Pons (tissue), 1 donor: Measurements from ENCODE around the gene CELF2.
A peak's percentile ranks its signal among the peaks of the same experiment; 100 is the strongest.

Source experiments
- DNase-seq: peaks from one replicate; pipeline ENCODE4 v3.0.0-alpha.2; 2016; ENCODE audit warnings: low spot score

Gene CELF2

GRCh38 chr10:11250304-11250703, 232.6 kb downstream of the CELF2 start:
- no peak for DNase-seq

DNA sequence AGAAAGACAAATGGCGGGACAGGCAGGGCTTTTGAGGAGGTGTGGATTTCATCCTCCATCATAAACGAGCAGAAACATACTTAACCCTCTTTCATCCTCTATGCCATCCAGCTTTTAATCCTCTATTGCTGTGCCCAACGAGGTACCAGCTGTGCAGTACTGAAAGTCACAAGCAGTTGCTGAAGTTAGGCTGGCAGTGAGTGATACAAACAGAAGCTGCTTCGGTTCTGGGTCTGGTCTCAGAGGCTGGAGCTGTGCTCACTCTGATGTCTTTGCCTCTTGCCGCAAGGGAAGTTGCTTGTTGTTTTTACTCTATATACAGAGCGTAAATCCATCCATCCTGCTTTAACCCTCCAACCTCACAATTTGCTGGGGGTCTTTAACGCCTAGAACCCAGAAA, 235.2 kb downstream of the CELF2 start:
- DNase-seq: no peak

DNA sequence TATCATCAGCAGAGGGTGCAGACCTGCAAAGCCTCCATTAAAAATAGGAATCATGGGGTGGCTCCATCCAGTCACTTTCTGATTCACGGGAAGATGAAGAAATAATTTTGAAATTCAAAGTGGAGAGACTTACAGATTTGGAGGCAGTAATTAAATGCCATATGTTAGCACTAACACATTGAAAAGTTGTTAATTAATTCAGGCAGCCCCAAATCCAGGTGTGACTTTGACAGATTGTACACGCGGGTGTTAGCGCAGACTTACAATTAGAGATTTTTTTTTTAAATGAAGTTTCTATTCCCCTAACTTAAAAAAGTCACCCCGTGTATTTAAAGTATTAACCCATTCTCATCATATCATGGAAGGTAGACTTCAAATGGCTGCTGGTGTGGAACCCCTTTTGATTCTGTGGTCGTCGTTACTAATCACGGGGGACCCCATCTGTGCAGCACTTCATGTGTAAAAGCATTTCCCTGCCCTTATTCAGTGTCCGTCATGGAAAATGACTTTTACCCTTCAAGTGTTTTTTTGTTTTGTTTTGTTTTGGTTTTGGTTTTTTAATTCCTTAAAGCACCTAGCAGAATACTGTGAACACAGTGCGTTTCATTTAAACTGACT, 235.8 kb downstream of the CELF2 start:
- DNase-seq: no peak

GRCh38 chr10:11255156-11255555, 237.5 kb downstream of the CELF2 start:
- DNase-seq: no peak

- DNase-seq: no peak
These were observed 238.2 kb downstream of the CELF2 start for GRCh38 chr10:11255796-11256444.

GRCh38 chr10:11256896-11257295, 239.2 kb downstream of the CELF2 start:
- DNase-seq: no peak

DNA sequence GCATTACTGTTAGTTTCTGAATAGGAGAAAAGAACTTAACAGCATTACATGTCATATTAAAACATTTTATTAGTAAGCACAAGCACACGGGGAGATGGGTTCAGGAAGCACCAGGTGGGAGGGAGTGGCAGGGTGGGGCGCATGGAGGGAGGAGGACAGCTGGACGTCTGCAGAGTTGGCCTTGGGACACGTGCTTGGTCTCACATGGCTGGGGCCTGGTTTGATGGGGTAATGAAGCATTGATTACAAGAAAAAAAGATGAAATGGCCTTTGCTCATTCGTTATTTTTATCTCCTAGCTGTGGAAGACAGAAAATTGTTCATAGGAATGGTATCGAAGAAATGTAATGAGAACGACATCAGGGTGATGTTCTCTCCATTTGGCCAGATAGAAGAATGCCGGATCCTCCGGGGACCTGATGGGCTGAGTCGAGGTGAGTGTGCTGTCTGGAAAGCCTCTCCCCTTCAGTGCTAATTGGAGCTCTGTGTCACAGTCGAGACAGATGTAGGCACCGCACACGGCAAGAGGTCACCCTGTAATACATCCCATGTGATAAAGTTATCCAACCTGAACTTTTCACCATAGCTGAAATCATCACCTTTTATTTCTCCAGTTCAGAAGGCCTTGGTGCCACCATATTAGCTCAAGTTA, 239.9 kb downstream of the CELF2 start:
- no peak for DNase-seq

DNA sequence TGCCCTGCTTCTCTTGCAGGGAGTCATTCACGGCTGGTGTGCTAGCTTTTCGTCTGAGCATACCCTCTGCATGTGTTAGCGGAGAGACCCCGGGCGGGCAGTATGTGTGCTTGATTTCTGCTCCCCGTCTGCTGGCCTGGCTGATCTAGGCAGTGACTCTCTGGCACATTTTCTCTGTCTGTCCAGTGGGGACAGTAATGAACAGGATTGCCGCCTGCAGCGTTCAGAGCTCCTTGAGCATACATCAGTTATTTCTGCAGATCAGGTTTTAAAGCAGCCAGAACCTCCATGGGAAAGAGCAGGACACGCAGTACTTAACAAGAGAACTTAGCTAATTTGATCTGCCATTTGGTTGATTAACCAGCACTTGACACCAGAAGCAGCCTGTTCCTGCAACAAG, 242.5 kb downstream of the CELF2 start:
- no peak for DNase-seq

DNA sequence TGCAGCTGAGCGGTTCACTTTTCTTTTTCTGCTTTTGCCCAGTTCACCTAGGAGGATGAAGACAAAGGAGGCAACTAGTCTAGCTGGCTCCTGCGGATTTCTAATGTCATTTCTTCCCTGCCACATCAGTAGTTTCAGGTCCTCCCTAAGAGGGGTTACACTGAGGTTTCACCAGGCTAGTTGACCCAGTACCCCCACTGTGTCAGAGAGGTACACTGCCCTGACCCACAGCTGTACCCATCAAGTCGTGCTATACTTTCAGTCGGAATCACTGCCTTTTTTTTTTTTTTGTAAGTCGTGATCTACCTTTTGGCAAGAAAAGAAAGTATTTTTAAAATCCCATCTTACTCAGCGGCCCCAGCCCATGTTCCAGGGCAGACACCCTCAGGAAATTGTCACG, 243.5 kb downstream of the CELF2 start:
- no peak for DNase-seq

DNA sequence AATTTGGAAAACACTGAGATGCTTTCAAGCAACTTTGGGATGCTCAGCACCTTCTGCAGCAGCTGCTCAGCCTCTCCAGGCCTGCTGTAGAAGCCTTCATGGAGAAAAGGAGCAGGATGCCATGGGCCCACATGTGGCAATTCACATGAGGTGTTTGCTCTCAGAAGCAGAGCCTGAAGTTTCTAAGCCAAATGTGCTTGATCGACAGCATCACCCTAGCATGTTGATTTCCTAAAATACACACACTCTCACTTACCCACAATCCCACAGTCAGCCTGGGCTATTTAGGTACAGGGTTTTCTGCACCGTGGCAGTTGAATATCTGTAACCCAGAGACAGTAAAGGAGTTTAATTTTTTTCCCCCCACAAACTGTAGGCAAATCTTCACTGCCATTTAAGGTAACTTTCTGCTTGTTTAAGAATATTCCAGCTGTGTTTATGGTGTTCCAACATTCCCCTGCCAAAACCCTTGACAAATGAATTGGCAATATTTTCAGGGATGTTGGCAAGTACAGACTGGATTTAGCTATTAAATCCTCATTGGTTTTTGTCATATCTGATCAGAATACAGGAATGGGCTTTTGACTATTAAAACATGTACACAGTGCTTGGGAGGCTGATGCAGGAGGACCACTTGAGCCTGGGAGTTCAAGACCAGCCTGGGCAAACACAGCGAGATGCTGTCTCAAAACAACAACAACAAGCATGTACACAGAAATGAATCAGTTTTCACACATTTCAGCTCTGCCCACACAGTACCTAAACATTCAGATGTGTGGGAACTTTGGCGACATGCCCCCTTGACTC, 244.2 kb downstream of the CELF2 start:
- DNase-seq: no peak

- no peak for DNase-seq
These were observed 245.0 kb downstream of the CELF2 start for GRCh38 chr10:11262494-11263345.

GRCh38 chr10:11263767-11264166, 246.1 kb downstream of the CELF2 start:
- DNase-seq: no peak

DNA sequence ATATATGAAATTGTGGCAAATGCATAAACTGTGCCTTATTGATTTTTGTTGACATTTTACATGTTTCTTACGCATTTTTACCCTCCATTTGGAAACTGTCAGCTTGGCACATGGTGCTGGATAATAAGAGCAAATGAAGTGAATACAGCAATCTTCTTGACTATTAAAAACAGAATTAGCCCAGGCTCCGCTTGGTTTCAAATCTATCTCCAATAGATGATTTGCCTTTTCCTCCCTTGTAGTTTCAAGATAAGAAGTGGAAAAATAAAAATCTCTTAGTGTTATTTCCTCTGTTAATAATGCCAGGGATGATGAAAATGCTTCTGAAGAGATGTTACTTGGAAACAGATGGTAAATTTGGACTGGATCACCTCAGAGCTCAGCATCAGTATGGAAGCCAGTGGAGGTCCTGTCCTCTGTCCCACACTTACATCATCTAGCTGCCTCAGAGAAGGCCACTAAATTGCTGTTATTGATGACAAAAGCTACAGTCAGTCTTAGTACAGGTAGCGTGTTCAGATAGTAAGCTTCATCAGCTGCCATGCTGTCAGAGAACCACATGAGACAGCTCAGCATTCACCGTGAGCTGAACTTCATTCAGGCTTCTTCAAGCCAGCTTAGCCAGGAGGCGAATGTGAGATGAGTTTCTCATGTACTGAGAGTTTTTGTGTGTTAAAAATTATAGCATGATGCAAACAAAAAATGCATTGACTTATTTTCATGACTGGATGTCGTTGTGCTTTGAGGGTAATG, 246.8 kb downstream of the CELF2 start:
- DNase-seq: no peak

DNA sequence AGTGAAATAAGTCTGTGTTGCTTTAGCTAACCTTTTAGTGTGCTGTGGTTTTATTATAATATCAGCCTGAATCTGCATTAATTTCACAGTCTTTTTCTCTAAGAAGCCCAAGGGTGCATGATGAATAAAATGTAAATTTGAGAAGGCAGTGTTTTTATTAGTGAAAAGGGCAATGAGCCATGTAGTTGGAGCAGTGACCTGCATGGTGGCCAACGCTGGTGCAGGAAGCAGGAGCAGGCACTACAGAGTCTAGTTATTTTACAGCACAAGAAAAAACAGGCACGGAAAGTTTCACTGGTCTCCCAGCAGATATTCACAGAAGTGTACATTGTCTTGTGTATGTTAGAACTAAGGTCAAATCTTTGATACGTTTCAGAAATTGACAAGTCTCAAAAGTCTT, 247.8 kb downstream of the CELF2 start:
- DNase-seq: no peak

DNA sequence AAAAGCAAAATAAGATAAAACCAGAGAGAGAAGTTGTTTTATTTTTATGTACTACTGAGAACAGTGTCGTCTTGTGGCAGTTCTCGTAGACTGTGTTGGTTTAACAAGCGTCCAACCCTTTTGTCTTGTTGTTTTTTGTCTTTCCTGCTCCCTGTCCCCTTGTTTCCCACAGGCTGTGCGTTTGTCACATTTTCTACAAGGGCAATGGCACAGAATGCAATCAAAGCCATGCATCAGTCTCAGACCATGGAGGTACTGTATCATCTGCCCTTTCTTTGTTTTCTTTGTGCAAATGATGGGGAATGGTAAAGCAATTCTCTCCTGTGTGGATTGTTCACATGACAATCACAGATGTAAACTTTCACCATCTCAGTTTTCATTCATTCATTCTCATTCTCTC, 248.8 kb downstream of the CELF2 start:
- no peak for DNase-seq

DNA sequence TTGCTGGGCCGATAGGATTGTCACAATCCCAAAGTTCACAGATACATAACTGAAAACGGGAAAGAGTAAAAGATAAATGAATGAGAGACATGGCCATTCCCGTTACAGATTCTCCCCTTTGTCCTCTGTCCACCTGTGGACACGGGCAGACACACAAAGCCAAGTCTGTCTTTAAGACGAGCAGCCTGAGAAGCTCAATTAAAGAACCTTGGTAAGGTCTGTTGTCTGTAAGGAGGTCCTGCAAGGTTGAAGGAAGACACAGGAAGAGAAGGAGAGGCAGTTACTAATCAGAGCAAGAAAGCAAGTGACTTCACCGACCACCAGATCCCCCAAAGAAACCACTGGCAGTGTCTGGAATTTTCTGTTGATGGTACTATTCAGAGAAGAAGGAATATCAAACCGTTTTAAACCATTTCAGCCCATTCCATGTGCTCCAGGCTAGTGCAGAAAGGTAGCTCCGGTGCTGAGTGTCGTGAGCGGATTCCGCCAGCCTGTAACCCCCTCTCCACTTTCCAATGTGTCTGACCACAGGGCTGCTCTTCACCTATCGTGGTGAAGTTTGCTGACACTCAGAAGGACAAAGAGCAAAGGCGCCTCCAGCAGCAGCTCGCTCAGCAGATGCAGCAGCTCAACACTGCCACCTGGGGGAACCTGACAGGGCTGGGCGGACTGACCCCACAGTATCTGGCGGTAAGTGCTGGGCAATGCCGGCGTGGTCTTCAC, 252.6 kb downstream of the CELF2 start:
- DNase-seq: peak; percentile 50

DNA sequence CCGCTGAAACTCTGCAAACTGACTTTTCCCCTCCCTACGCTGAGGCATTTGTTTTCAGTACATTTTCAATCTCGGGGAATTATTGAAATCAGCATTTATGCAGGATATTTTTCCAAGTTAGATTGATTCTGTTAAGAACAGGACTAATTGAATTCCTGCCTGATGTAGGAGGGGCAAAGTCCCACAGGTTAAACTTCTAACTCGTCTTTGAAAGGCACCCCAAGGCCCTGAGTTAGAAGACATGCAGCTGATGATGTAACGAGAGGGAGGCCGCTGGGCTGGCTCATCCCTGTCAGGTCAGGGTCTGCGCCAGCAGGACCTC, 253.1 kb downstream of the CELF2 start:
- no peak for DNase-seq

DNA sequence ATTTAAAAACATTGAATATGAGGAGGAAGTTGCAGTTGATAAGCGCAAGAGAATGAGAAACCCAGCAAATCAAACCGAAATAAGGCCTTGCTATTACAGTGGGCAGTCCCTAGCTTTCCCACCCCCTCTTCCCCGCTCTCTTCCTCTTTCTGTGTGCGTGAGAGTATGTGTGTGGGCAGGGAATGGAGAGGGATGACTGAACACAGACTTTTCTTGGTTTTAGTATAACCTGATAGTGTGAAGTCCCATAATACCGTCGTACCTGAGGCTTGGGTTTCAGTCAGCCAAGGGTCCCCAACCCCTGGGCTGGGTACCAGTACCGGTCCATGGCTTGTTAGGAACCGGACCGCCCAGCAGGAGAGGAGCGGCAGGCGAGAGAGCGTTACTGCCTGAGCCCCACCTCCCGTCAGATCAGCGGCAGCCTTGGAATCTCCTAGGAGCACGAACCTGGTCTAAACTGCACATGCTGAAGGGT, 255.3 kb downstream of the CELF2 start:
- DNase-seq: no peak

DNA sequence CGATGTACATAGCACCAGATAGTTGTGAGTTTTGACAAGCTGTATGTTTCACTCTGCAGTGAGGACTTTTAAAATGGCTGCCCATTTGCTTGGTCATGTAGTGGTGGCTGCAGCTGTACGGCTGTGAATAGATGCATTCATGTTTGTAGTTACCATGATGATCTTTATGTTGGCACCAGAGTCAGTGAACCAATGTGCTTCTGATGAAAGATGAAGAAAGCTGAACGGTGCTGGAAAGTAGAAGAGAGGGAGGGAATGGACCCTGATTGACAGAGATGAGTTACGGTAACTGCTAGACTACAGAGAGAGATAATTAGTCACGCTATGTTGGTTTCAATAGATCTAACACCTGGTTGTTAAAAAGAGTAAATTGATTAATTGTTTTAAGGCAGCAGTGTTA, 256.8 kb downstream of the CELF2 start:
- DNase-seq: peak; percentile 26

- DNase-seq: no peak
These were observed 258.0 kb downstream of the CELF2 start for GRCh38 chr10:11275651-11276050.
